Measurements from ENCODE around the gene ERMP1.

ERMP1 gene

GRCh38 chr9:5787759-5788302 is 45.1 kb downstream of the ERMP1 start:
- TF ChIP-seq CTCF (IDR thresholded peaks at IDR 0.05; ENCODE audit: borderline replicate concordance, extremely low read depth, low read length, poor library complexity, severe bottlenecking) = no peak
- TF ChIP-seq EZH2 (IDR thresholded peaks at IDR 0.05; ENCODE audit: borderline replicate concordance, low read depth, low read length, severe bottlenecking) = no peak
- H3K79me2 ChIP-seq (ENCODE audit: insufficient read depth, low read length) = no peaks in the 10 kb centered on the region
- H4K20me1 ChIP-seq (ENCODE audit: insufficient read depth, low read length) = no peaks in the 10 kb centered on the region
- no peak for DNase-seq
- H2AFZ ChIP-seq (ENCODE audit: low read depth, low read length) = no peak overlapping the region
- no peaks in the 10 kb centered on the region for H3K4me1 ChIP-seq (ENCODE audit: insufficient read depth, low read length)
- H3K27ac ChIP-seq (ENCODE audit: low read length) = no peak overlapping the region
- ATAC-seq (ENCODE audit: insufficient read depth, low read depth) = no peak
- H3K4me3 ChIP-seq (ENCODE audit: low read depth in 1 of 2, low read length in 2 of 2) = no peak overlapping the region
- no peaks in the 10 kb centered on the region for H3K27me3 ChIP-seq (ENCODE audit: insufficient read depth, low read length, poor library complexity)
- H3K4me2 ChIP-seq (ENCODE audit: insufficient read depth, low read length) = no peak overlapping the region
- H3K9me3 ChIP-seq (ENCODE audit: insufficient read depth, low read length, severe bottlenecking) = no peaks in the 10 kb centered on the region
- no peak overlapping the region for H3K9ac ChIP-seq (ENCODE audit: low read depth, low read length)
- H3K36me3 ChIP-seq (ENCODE audit: insufficient read depth, low read length) = peaks cover 12% of the 10 kb centered on the region

- no peaks in the 10 kb centered on the region for H3K27me3 ChIP-seq (ENCODE audit: insufficient read depth, low read length, poor library complexity)
- no peaks in the 10 kb centered on the region for H4K20me1 ChIP-seq (ENCODE audit: insufficient read depth, low read length)
- no peaks in the 10 kb centered on the region for H3K79me2 ChIP-seq (ENCODE audit: insufficient read depth, low read length)
- H3K9me3 ChIP-seq (ENCODE audit: insufficient read depth, low read length, severe bottlenecking) = no peaks in the 10 kb centered on the region
- no peak overlapping the region for H3K9ac ChIP-seq (ENCODE audit: low read depth, low read length)
- no peak overlapping the region for H2AFZ ChIP-seq (ENCODE audit: low read depth, low read length)
- ATAC-seq (ENCODE audit: insufficient read depth, low read depth) = no peak
- TF ChIP-seq CTCF (IDR thresholded peaks at IDR 0.05; ENCODE audit: borderline replicate concordance, extremely low read depth, low read length, poor library complexity, severe bottlenecking) (no peak), EZH2 (IDR thresholded peaks at IDR 0.05; ENCODE audit: borderline replicate concordance, low read depth, low read length, severe bottlenecking) (no peak)
- H3K27ac ChIP-seq (ENCODE audit: low read length) = no peak overlapping the region
- H3K4me3 ChIP-seq (ENCODE audit: low read depth in 1 of 2, low read length in 2 of 2) = no peak overlapping the region
- H3K36me3 ChIP-seq (ENCODE audit: insufficient read depth, low read length) = peaks cover 12% of the 10 kb centered on the region
- H3K4me1 ChIP-seq (ENCODE audit: insufficient read depth, low read length) = no peaks in the 10 kb centered on the region
- H3K4me2 ChIP-seq (ENCODE audit: insufficient read depth, low read length) = no peak overlapping the region
- no peak for DNase-seq
Measured at GRCh38 chr9:5787220-5787619, 45.7 kb downstream of the ERMP1 start.

- H3K9me3 ChIP-seq (ENCODE audit: insufficient read depth, low read length, severe bottlenecking) = no peaks in the 10 kb centered on the region
- DNase-seq = no peak
- no peak for ATAC-seq (ENCODE audit: insufficient read depth, low read depth)
- H3K27me3 ChIP-seq (ENCODE audit: insufficient read depth, low read length, poor library complexity) = no peaks in the 10 kb centered on the region
- H3K27ac ChIP-seq (ENCODE audit: low read length) = no peak overlapping the region
- H3K36me3 ChIP-seq (ENCODE audit: insufficient read depth, low read length) = peaks cover 12% of the 10 kb centered on the region
- no peaks in the 10 kb centered on the region for H3K79me2 ChIP-seq (ENCODE audit: insufficient read depth, low read length)
- no peak overlapping the region for H3K9ac ChIP-seq (ENCODE audit: low read depth, low read length)
- H4K20me1 ChIP-seq (ENCODE audit: insufficient read depth, low read length) = no peaks in the 10 kb centered on the region
- no peak overlapping the region for H2AFZ ChIP-seq (ENCODE audit: low read depth, low read length)
- no peak for TF ChIP-seq CTCF (IDR thresholded peaks at IDR 0.05; ENCODE audit: borderline replicate concordance, extremely low read depth, low read length, poor library complexity, severe bottlenecking)
- no peak for TF ChIP-seq EZH2 (IDR thresholded peaks at IDR 0.05; ENCODE audit: borderline replicate concordance, low read depth, low read length, severe bottlenecking)
- no peaks in the 10 kb centered on the region for H3K4me1 ChIP-seq (ENCODE audit: insufficient read depth, low read length)
- H3K4me3 ChIP-seq (ENCODE audit: low read depth in 1 of 2, low read length in 2 of 2) = no peak overlapping the region
- no peak overlapping the region for H3K4me2 ChIP-seq (ENCODE audit: insufficient read depth, low read length)
Measured at GRCh38 chr9:5786370-5787127, 46.4 kb downstream of the ERMP1 start.

All from DND-41 (cell line).